Neuronal stem cell (in vitro differentiated cells): Measurements from ENCODE around the gene TJP1.

Experiments
- DNase-seq: peaks from one replicate; pipeline ENCODE4 v3.0.0-alpha.2; 2013; ENCODE audit warnings: low spot score
- H2AFZ ChIP-seq: one replicate; pipeline ENCODE4 v1.6.1; 2013; ENCODE audit warnings: mild to moderate bottlenecking, low read length, inconsistent platforms
- H2AK5ac ChIP-seq: 2 replicates; pipeline ENCODE4 v1.6.1; 2013; ENCODE audit warnings: low read depth, mild to moderate bottlenecking, inconsistent platforms, low read length, moderate library complexity, mixed read lengths
- H2BK120ac ChIP-seq: 2 replicates; pipeline ENCODE4 v1.6.1; 2013; ENCODE audit warnings: low read depth, mild to moderate bottlenecking, inconsistent platforms, low read length, moderate library complexity, mixed read lengths
- H2BK12ac ChIP-seq: one replicate; pipeline ENCODE4 v1.6.1; 2013; ENCODE audit warnings: low read length, inconsistent platforms
- H2BK15ac ChIP-seq: 2 replicates; pipeline ENCODE4 v1.6.1; 2013; ENCODE audit warnings: mild to moderate bottlenecking, low read length, inconsistent platforms, mixed read lengths
- H2BK5ac ChIP-seq: one replicate; pipeline ENCODE4 v1.6.1; 2013; ENCODE audit warnings: inconsistent platforms, mild to moderate bottlenecking, low read length, moderate library complexity
- H3K14ac ChIP-seq: one replicate; pipeline ENCODE4 v1.6.1; 2013; ENCODE audit warnings: low read length, inconsistent platforms
- H3K18ac ChIP-seq: 2 replicates; pipeline ENCODE4 v1.6.1; 2013; ENCODE audit warnings: low read length, inconsistent platforms
- H3K23ac ChIP-seq: 2 replicates; pipeline ENCODE4 v1.6.1; 2013; ENCODE audit warnings: low read depth, mild to moderate bottlenecking, mixed read lengths, low read length, inconsistent platforms; ENCODE audit not compliant: poor library complexity
- H3K27ac ChIP-seq: replicated peaks from 3 replicates; pipeline ENCODE4 v1.5.1; 2013; ENCODE audit warnings: low read length, inconsistent platforms
- H3K27me3 ChIP-seq, 3 experiments: 2 replicates each; pipeline ENCODE4 v1.6.1; 2013; ENCODE audit warnings: low read length in 3 of 3, mild to moderate bottlenecking in 2 of 3, inconsistent platforms in 1 of 3, low read depth in 1 of 3, mixed read lengths in 1 of 3, moderate library complexity in 1 of 3; ENCODE audit not compliant: control insufficient read depth in 3 of 3, insufficient read depth in 3 of 3
- H3K36me3 ChIP-seq, 2 donors: replicated peaks in 1 of 2; 2 replicates each; pipeline ENCODE4 v1.6.1; 2013; ENCODE audit warnings: low read length in 2 of 2; ENCODE audit not compliant: control insufficient read depth in 2 of 2, insufficient read depth in 2 of 2
- H3K4ac ChIP-seq: 2 replicates; pipeline ENCODE4 v1.6.1; 2013; ENCODE audit warnings: inconsistent platforms, mild to moderate bottlenecking, low read length, moderate library complexity
- H3K4me1 ChIP-seq, 2 donors: 1 replicate in 1 of 2; 2 replicates in 1 of 2; pipeline ENCODE4 v1.6.1; 2013; ENCODE audit warnings: low read length in 2 of 2, low read depth in 1 of 2; ENCODE audit not compliant: control insufficient read depth in 2 of 2, insufficient read depth in 1 of 2
- H3K4me2 ChIP-seq: one replicate; pipeline ENCODE4 v1.6.1; 2013; ENCODE audit warnings: mild to moderate bottlenecking, low read length, inconsistent platforms; ENCODE audit not compliant: insufficient read depth, poor library complexity, severe bottlenecking
- H3K4me3 ChIP-seq, 2 donors: 2 replicates each; pipeline ENCODE4 v1.5.1; 2013; ENCODE audit warnings: low read length in 2 of 2, mild to moderate bottlenecking in 2 of 2, inconsistent platforms in 1 of 2, moderate library complexity in 1 of 2
- H3K79me1 ChIP-seq: one replicate; pipeline ENCODE4 v1.6.1; 2013; ENCODE audit warnings: low read depth, mild to moderate bottlenecking, inconsistent platforms, low read length, moderate library complexity
- H3K9ac ChIP-seq: one replicate; pipeline ENCODE4 v1.6.1; 2013; ENCODE audit warnings: mild to moderate bottlenecking, low read depth, low read length, inconsistent platforms; ENCODE audit not compliant: poor library complexity
- H3K9me3 ChIP-seq, 2 donors: replicated peaks in 1 of 2; 2 replicates each; pipeline versions ENCODE3 to v1.6.1; 2013; ENCODE audit warnings: low read length in 2 of 2, mild to moderate bottlenecking in 2 of 2, inconsistent platforms in 1 of 2, low read depth in 1 of 2, mixed read lengths in 1 of 2, moderate library complexity in 1 of 2; ENCODE audit not compliant: control insufficient read depth in 2 of 2, insufficient read depth in 1 of 2
- H4K8ac ChIP-seq: one replicate; pipeline ENCODE4 v1.6.1; 2013; ENCODE audit warnings: low read depth, mild to moderate bottlenecking, inconsistent platforms, low read length, moderate library complexity
- H4K91ac ChIP-seq: one replicate; pipeline ENCODE4 v1.6.1; 2013; ENCODE audit warnings: low read length, low read depth, mild to moderate bottlenecking, inconsistent platforms; ENCODE audit not compliant: poor library complexity
- WGBS, 2 donors: extraction: QIAGEN DNeasy Blood & Tissue Kit; methylation state at CpG; one replicate each; pipeline ENCODE4 v1.1.7; 2013; ENCODE audit warnings: missing lambda C conversion rate in 2 of 2, mixed read lengths in 1 of 2; ENCODE audit not compliant: insufficient read length in 2 of 2, insufficient replicate concordance in 1 of 2; ENCODE audit errors: extremely low coverage in 2 of 2; 5-methylcytosine and 5-hydroxymethylcytosine counted together

Gene TJP1

GRCh38 chr15:29690765-29691475 lies 131.3 kb downstream of the TJP1 start:
- Histone ChIP-seq H3K9me3 (no peaks in the 10 kb centered on the region), H4K91ac (no peak overlapping the region), H2BK12ac (no peak overlapping the region), H2BK15ac (no peak overlapping the region), H2AK5ac (no peak overlapping the region), H2AFZ (no peak overlapping the region), H3K4me1 (peaks cover 0 to 6% of the 10 kb centered on the region in 2 donors), H3K79me1 (no peaks in the 10 kb centered on the region), H3K23ac (no peak overlapping the region), H2BK120ac (no peak overlapping the region), H3K36me3 (no peaks in the 10 kb centered on the region), H3K4ac (no peak overlapping the region), H3K4me3 (no peak overlapping the region), H4K8ac (no peak overlapping the region), H3K27me3 (no peaks in the 10 kb centered on the region), H2BK5ac (no peak overlapping the region), H3K18ac (no peak overlapping the region), H3K4me2 (no peak overlapping the region), H3K14ac (no peak overlapping the region), H3K27ac (no peak overlapping the region), H3K9ac (no peak overlapping the region)
- no CpG with 5 or more reads among the region's 7 CpGs for whole genome bisulfite sequencing, 2 donors
- no peak for DNase-seq

- Histone ChIP-seq H2BK120ac (no peak overlapping the region), H2BK15ac (no peak overlapping the region), H3K9me3 (no peaks in the 10 kb centered on the region), H4K91ac (no peak overlapping the region), H3K23ac (no peak overlapping the region), H2AK5ac (peak overlapping the region; percentile 1), H3K27ac (no peak overlapping the region), H3K4ac (no peak overlapping the region), H3K4me3 (no peak overlapping the region), H3K4me2 (no peak overlapping the region), H3K79me1 (no peaks in the 10 kb centered on the region), H2AFZ (no peak overlapping the region), H2BK5ac (no peak overlapping the region), H3K9ac (no peak overlapping the region), H3K18ac (peak overlapping the region; percentile 31), H3K14ac (no peak overlapping the region), H4K8ac (no peak overlapping the region), H3K27me3 (no peaks in the 10 kb centered on the region), H3K36me3 (no peaks in the 10 kb centered on the region), H3K4me1 (peaks cover 0 to 6% of the 10 kb centered on the region in 2 donors), H2BK12ac (no peak overlapping the region)
- no CpG with 5 or more reads among the region's 6 CpGs for WGBS, 2 donors
- no peak for DNase-seq
These were observed 132.8 kb downstream of the TJP1 start for GRCh38 chr15:29689287-29689986.

- Histone ChIP-seq H3K4me1 (peaks cover 0 to 6% of the 10 kb centered on the region in 2 donors), H2AFZ (peak overlapping the region; percentile 18), H2BK12ac (no peak overlapping the region), H2AK5ac (peak overlapping the region; percentile 1), H3K4me2 (no peak overlapping the region), H3K4ac (no peak overlapping the region), H3K9me3 (no peaks in the 10 kb centered on the region), H3K79me1 (no peaks in the 10 kb centered on the region), H3K23ac (peak overlapping the region; percentile 49), H3K36me3 (no peaks in the 10 kb centered on the region), H3K9ac (no peak overlapping the region), H4K8ac (no peak overlapping the region), H2BK120ac (no peak overlapping the region), H3K18ac (peak overlapping the region; percentile 56), H2BK5ac (no peak overlapping the region), H3K14ac (no peak overlapping the region), H4K91ac (no peak overlapping the region), H2BK15ac (no peak overlapping the region), H3K27me3 (no peaks in the 10 kb centered on the region), H3K4me3 (no peak overlapping the region), H3K27ac (no peak overlapping the region)
- no peak for DNase-seq
- no CpG with 5 or more reads among the region's 26 CpGs for WGBS, 2 donors
These were observed 133.6 kb downstream of the TJP1 start for GRCh38 chr15:29688506-29689286.
